Ovary (tissue), 9 donors: ENCODE measurements around the gene NAT16. TPM values are rescaled to one million over a fixed set of nuclear protein-coding genes. Genes with fewer than 3 reads are reported as not detected.
A peak's percentile ranks its signal among the peaks of the same experiment; 100 is the strongest.

Experiments used
- DNase-seq, 5 donors: peaks; one replicate each; pipeline ENCODE4 v3.0.0-alpha.2; 2019 to 2020
- H3K27ac ChIP-seq, 2 donors: fragments of 200-600 bp; one replicate each; pipeline versions ENCODE4 v1.5.1 to v1.8.0; 2019 to 2022
- H3K27me3 ChIP-seq: fragments of 200-600 bp; one replicate; pipeline ENCODE4 v1.8.0; 2022
- H3K36me3 ChIP-seq: fragments of 200-600 bp; sonication (generic); one replicate; pipeline ENCODE4 v1.5.1; 2019
- H3K4me1 ChIP-seq: one replicate; pipeline ENCODE4 v1.8.1; 2013; ENCODE audit warnings: mild to moderate bottlenecking, moderate library complexity; ENCODE audit not compliant: insufficient read depth
- H3K4me3 ChIP-seq: fragments of 200-600 bp; sonication (generic); one replicate; pipeline ENCODE4 v1.5.1; 2017
- H3K9me3 ChIP-seq, 2 donors: fragments of 200-600 bp in 1 of 2; sonication (generic) in 1 of 2; one replicate each; pipeline versions ENCODE4 v1.5.1 to v1.8.1; 2013 to 2019; ENCODE audit warnings: mild to moderate bottlenecking in 1 of 2, moderate library complexity in 1 of 2
- CTCF ChIP-seq, 3 donors: fragments of 450-650 bp in 2 of 3; fragments of 200-600 bp in 1 of 3; IDR thresholded peaks; one replicate each; pipeline versions ENCODE4 v1.5.1 to v1.8.0; 2016 to 2022; ENCODE audit warnings: antibody characterized with exemption in 3 of 3, mild to moderate bottlenecking in 1 of 3
- EP300 ChIP-seq: sonication (generic); formaldehyde crosslinking; IDR thresholded peaks from one replicate; pipeline ENCODE4 v1.6.1; 2017; ENCODE audit warnings: antibody characterized with exemption
- POLR2A ChIP-seq: fragments of 450-650 bp; IDR thresholded peaks from one replicate; pipeline ENCODE4 v1.6.1; 2017; ENCODE audit warnings: antibody characterized with exemption, mild to moderate bottlenecking, moderate library complexity
- WGBS, 3 donors: extraction: QIAGEN DNeasy Blood & Tissue Kit in 1 of 3; methylation state at CpG; one replicate each; pipeline versions ENCODE4 v1.1.5 to v1.1.7; 2013 to 2017; 5-methylcytosine and 5-hydroxymethylcytosine counted together
- intact Hi-C, 4 donors: fragments of 100-400 bp; cut with DNase I; formaldehyde crosslinking; loops; one replicate each; pipeline versions ENCODE4 v1.11.0 to v1.15.1; 2022 to 2023
- polyA plus RNA-seq, 2 donors: library from polyadenylated mRNA; stranded (reverse); fragments of 200-250 nt in 1 of 2; fragments of 350-450 nt in 1 of 2; fragmentation: Illumina TruSeq in 1 of 2; extraction: RNeasy Lipid Tissue Mini Kit (QIAGEN cat#74804) in 1 of 2; gene quantifications; one replicate each; pipeline ENCODE4 v1.2.3, GENCODE V29; 2013 to 2014
- total RNA-seq, 7 donors: library from RNA; depleted of rRNA in 2 of 7; stranded (reverse); fragments of >200 nt in 2 of 7; fragmentation: NEBNext Ultra II Directional in 3 of 7; extraction: Animal tissue kit (Norgen Biotek cat#: 25700) in 3 of 7; gene quantifications; one replicate each; pipeline versions ENCODE4 v1.1.0 to v1.2.4, GENCODE V29; 2016 to 2023
- donor health status: DM: no; HTN: no; CAD: no; lungs with moderate emphysema.
- donor health status: DM: no; HTN: no; CAD: no.
- donor health status: Bipolar disorder and iron deficiency.
- donor health status: DM: yes; HTN: yes; CAD: no.
- donor health status: DM: no; HTN: no; CAD: no.
- donor health status: DM: yes; HTN: yes; CAD: no.

The NAT16 gene
- total and polyA plus RNA-seq, 9 donors = not detected

- Histone ChIP-seq H3K27ac (no peak overlapping the region), H3K27me3 (peaks cover 7% of the 10 kb centered on the region), H3K4me1 (peaks cover 9% of the 10 kb centered on the region), H3K9me3 (no peaks in the 10 kb centered on the region), H3K4me3 (no peak overlapping the region), H3K36me3 (no peaks in the 10 kb centered on the region)
- peak; percentile 45 to 81 (median 71) for DNase-seq
- intact Hi-C loops = loop anchor here in 3 of 4 donors (5.0 to 10.0 kb wide), 4 partner anchors 72 to 275 kb away; partner anchors contain the start of gene ACHE (in 1 of the 3)
- WGBS, 3 donors = 0 to 1% (median 1%) methylated on average over 25 to 33 of the region's 33 CpGs
- peak; percentile 62 to 68 (median 66) for TF ChIP-seq CTCF (IDR thresholded peaks at IDR 0.05)
- no peak for TF ChIP-seq EP300
Observed at GRCh38 chr7:101169838-101170551, 10.1 kb downstream of the NAT16 start.

- no peak for TF ChIP-seq POLR2A
- no peak for TF ChIP-seq CTCF (IDR thresholded peaks at IDR 0.05)
- intact Hi-C loops = loop anchor here in 3 of 4 donors (5.0 to 10.0 kb wide), 3 partner anchors 73 to 274 kb away; partner anchors contain the start of gene ACHE (in 1 of the 3)
- Histone ChIP-seq H3K4me1 (peaks cover 12% of the 10 kb centered on the region), H3K27me3 (peaks cover 7% of the 10 kb centered on the region), H3K36me3 (no peaks in the 10 kb centered on the region), H3K9me3 (no peaks in the 10 kb centered on the region), H3K4me3 (no peak overlapping the region), H3K27ac (no peak overlapping the region)
- WGBS, 3 donors = 1 to 2% (median 1%) methylated on average over 18 of the region's 18 CpGs
- DNase-seq = no peak
Observed at GRCh38 chr7:101169110-101169837, 10.8 kb downstream of the NAT16 start.

GRCh38 chr7:101168412-101169049, 11.6 kb downstream of the NAT16 start:
- WGBS, 3 donors = 0 to 2% (median 1%) methylated on average over 6 of the region's 6 CpGs
- no peak for TF ChIP-seq EP300
- no peak for TF ChIP-seq POLR2A
- no peak for TF ChIP-seq CTCF (IDR thresholded peaks at IDR 0.05)
- intact Hi-C loops = loop anchor here in 3 of 4 donors (5.0 to 10.0 kb wide), 3 partner anchors 74 to 274 kb away; partner anchors contain the start of gene ACHE (in 1 of the 3)
- DNase-seq = no peak
- peaks cover 18% of the 10 kb centered on the region for H3K4me1 ChIP-seq
- no peak overlapping the region for H3K27ac ChIP-seq
- no peak overlapping the region for H3K4me3 ChIP-seq
- H3K36me3 ChIP-seq = no peaks in the 10 kb centered on the region
- H3K27me3 ChIP-seq = peaks cover 7% of the 10 kb centered on the region
- no peaks in the 10 kb centered on the region for H3K9me3 ChIP-seq

GRCh38 chr7:101167645-101168411, 12.3 kb downstream of the NAT16 start:
- peaks cover 7% of the 10 kb centered on the region for H3K27me3 ChIP-seq
- intact Hi-C loops = loop anchor here in 3 of 4 donors (5.0 to 10.0 kb wide), 3 partner anchors 74 to 273 kb away; partner anchors contain the start of gene ACHE (in 1 of the 3)
- DNase-seq = no peak
- peaks cover 15% of the 10 kb centered on the region for H3K4me1 ChIP-seq
- H3K27ac ChIP-seq = no peak overlapping the region
- WGBS, 3 donors = 2 to 5% (median 3%) methylated on average over 12 of the region's 12 CpGs
- no peaks in the 10 kb centered on the region for H3K36me3 ChIP-seq
- H3K9me3 ChIP-seq = no peaks in the 10 kb centered on the region
- no peak for TF ChIP-seq CTCF (IDR thresholded peaks at IDR 0.05)
- TF ChIP-seq EP300 = no peak
- TF ChIP-seq POLR2A = no peak
- no peak overlapping the region for H3K4me3 ChIP-seq
